SU-DHL-6 (cell line): ENCODE measurements around the gene CEBPG.

Experiments
- H2AFZ ChIP-seq: fragments of 200-600 bp; sonication (generic); 2 replicates; pipeline ENCODE4 v1.6.1; 2014; ENCODE audit warnings: low read depth, mild to moderate bottlenecking, moderate library complexity, mixed read lengths, antibody characterized with exemption, low read length; ENCODE audit not compliant: severe bottlenecking
- H3F3A ChIP-seq: fragments of 200-600 bp; shearing (Covaris generic); 2 replicates; pipeline ENCODE4 v1.6.0; 2016; ENCODE audit warnings: antibody characterized with exemption, mild to moderate bottlenecking; ENCODE audit not compliant: insufficient read depth
- H3K27ac ChIP-seq: fragments of 200-600 bp; sonication (generic); 2 replicates; pipeline ENCODE4 v1.5.1; 2016; ENCODE audit warnings: low read depth, mild to moderate bottlenecking, low read length, moderate library complexity, mixed read lengths
- H3K27me3 ChIP-seq: fragments of 200-600 bp; sonication (generic), shearing (Covaris generic); 2 replicates; pipeline ENCODE4 v1.6.0; 2014; ENCODE audit warnings: mild to moderate bottlenecking, low read length
- H3K36me3 ChIP-seq: fragments of 200-600 bp; sonication (generic); 2 replicates; pipeline ENCODE4 v1.6.1; 2014; ENCODE audit warnings: mild to moderate bottlenecking, low read length, mixed read lengths
- H3K4me2 ChIP-seq: fragments of 300-600, 200-600 bp; shearing (Covaris generic), sonication (generic); 2 replicates; pipeline ENCODE4 v1.6.0; 2014; ENCODE audit warnings: low read length, low read depth, mild to moderate bottlenecking; ENCODE audit not compliant: poor library complexity, severe bottlenecking
- H3K4me3 ChIP-seq: fragments of 200-600 bp; sonication (generic); 2 replicates; pipeline ENCODE4 v1.5.1; 2014; ENCODE audit warnings: antibody characterized with exemption, low read length, mild to moderate bottlenecking, mixed read lengths; ENCODE audit not compliant: insufficient read depth, poor library complexity, severe bottlenecking
- H3K79me2 ChIP-seq: fragments of 200-600 bp; sonication (generic); 2 replicates; pipeline ENCODE4 v1.6.1; 2014; ENCODE audit warnings: mild to moderate bottlenecking, low read length, moderate library complexity; ENCODE audit not compliant: insufficient read depth
- H3K9ac ChIP-seq: fragments of 200-600 bp; sonication (generic); 2 replicates; pipeline ENCODE4 v1.7.0; 2014; ENCODE audit warnings: mild to moderate bottlenecking, low read length
- H3K9me2 ChIP-seq: fragments of 200-600 bp; sonication (generic); replicated peaks from 2 replicates; pipeline ENCODE4 v1.6.1; 2014; ENCODE audit warnings: low read length; ENCODE audit not compliant: insufficient read depth
- H3K9me3 ChIP-seq: fragments of 200-600 bp; sonication (generic); 2 replicates; pipeline ENCODE4 v1.6.1; 2014; ENCODE audit warnings: low read length, mixed read lengths; ENCODE audit not compliant: insufficient read depth
- H4K20me1 ChIP-seq: fragments of 200-600 bp; sonication (generic); 2 replicates; pipeline ENCODE4 v1.6.1; 2014; ENCODE audit warnings: low read depth, mild to moderate bottlenecking, antibody characterized with exemption, low read length, moderate library complexity, mixed read lengths
- EZH2phosphoT487 ChIP-seq: fragments of 200-600 bp; sonication (generic), shearing (Covaris generic); conservative IDR thresholded peaks from 2 replicates; pipeline ENCODE4 v1.6.1; 2018; ENCODE audit warnings: mild to moderate bottlenecking, antibody characterized with exemption, low read length, moderate library complexity, mixed read lengths
- TF ChIP-seq, protein P1 (sequence below): fragments of 200-600 bp; sonication (generic); IDR thresholded peaks from one replicate; pipeline ENCODE4 v1.5.1; 2017; ENCODE audit warnings: antibody characterized with exemption, mild to moderate bottlenecking, low read length, moderate library complexity; ENCODE audit not compliant: insufficient read depth, poor library complexity, severe bottlenecking

The CEBPG gene

DNA sequence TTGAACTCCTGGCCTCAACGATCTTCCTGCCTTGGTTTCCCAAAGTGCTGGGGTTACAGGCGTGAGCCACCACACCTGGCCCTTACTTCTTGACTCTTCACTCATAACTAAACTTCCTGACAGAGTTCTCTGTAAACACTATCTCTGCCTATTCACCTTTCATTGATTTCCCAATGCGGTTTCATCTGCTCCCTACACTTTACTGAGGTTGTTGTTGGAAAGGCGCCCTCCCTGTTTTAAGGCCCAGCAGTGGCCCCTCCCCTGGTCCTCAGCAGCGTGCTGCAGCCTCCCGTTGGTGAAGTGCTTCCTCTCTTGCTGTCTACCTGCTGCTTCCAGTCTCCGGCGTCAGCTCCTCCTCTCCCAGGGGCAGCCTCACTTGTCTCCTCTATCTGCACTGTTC, 44.4 kb upstream of the CEBPG start:
- H3K27me3 ChIP-seq: no peaks in the 10 kb centered on the region
- TF ChIP-seq EZH2phosphoT487: no peak
- TF ChIP-seq, protein P1, sequence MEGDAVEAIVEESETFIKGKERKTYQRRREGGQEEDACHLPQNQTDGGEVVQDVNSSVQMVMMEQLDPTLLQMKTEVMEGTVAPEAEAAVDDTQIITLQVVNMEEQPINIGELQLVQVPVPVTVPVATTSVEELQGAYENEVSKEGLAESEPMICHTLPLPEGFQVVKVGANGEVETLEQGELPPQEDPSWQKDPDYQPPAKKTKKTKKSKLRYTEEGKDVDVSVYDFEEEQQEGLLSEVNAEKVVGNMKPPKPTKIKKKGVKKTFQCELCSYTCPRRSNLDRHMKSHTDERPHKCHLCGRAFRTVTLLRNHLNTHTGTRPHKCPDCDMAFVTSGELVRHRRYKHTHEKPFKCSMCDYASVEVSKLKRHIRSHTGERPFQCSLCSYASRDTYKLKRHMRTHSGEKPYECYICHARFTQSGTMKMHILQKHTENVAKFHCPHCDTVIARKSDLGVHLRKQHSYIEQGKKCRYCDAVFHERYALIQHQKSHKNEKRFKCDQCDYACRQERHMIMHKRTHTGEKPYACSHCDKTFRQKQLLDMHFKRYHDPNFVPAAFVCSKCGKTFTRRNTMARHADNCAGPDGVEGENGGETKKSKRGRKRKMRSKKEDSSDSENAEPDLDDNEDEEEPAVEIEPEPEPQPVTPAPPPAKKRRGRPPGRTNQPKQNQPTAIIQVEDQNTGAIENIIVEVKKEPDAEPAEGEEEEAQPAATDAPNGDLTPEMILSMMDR: no peak
- no peaks in the 10 kb centered on the region for H3K9me3 ChIP-seq
- H3K36me3 ChIP-seq: no peaks in the 10 kb centered on the region
- H2AFZ ChIP-seq: no peak overlapping the region
- no peak overlapping the region for H3K27ac ChIP-seq
- H3K9ac ChIP-seq: no peak overlapping the region
- no peaks in the 10 kb centered on the region for H3K9me2 ChIP-seq
- no peak overlapping the region for H3K4me3 ChIP-seq
- H3K79me2 ChIP-seq: no peaks in the 10 kb centered on the region
- H3K4me2 ChIP-seq: no peak overlapping the region
- H3F3A ChIP-seq: no peaks in the 10 kb centered on the region
- H4K20me1 ChIP-seq: no peaks in the 10 kb centered on the region

DNA sequence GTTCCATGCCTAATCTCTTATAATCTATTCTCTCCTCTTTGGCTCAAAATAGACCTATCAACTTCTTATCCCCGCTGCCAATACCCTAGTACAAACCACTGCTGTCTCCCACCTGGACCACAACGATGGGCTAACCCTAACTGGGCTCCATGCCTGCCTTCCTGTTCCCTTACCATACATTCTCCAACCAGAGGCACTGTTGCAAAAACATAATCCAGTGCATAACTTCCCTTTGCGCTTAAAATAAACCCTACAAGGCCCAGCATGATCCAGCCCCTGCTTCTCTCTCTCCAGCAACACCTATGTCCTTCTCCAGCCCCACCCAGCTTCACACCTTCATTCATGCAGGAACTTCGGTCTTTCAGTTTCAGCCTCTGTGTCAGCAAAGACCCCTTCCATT, 43.8 kb upstream of the CEBPG start:
- H3K36me3 ChIP-seq: no peaks in the 10 kb centered on the region
- no peaks in the 10 kb centered on the region for H4K20me1 ChIP-seq
- H3K79me2 ChIP-seq: no peaks in the 10 kb centered on the region
- TF ChIP-seq, protein P1: no peak
- no peak for TF ChIP-seq EZH2phosphoT487
- no peaks in the 10 kb centered on the region for H3K9me3 ChIP-seq
- no peak overlapping the region for H3K4me2 ChIP-seq
- H3F3A ChIP-seq: no peaks in the 10 kb centered on the region
- no peaks in the 10 kb centered on the region for H3K9me2 ChIP-seq
- H3K27me3 ChIP-seq: no peaks in the 10 kb centered on the region
- H3K9ac ChIP-seq: no peak overlapping the region
- no peak overlapping the region for H2AFZ ChIP-seq
- H3K27ac ChIP-seq: no peak overlapping the region
- no peak overlapping the region for H3K4me3 ChIP-seq

DNA sequence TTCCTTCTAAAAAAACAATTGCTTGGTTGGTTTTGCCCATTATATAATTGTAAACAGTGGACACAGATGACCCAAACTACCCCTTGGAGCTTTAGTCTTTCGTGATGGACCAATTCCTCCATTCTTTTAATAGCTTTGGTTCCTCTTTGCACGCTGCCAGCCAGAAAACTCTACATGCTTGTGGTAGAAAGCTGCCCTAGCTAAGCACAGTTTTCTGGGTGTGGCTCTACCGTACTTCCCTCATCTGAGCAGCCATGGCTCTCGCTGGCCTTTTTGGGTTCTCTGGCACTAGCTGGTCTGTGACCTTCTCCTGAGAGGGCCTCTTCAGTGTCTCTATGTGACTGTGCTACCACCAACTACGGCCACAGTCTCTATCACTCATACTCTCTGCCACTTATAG, 41.3 kb upstream of the CEBPG start:
- Histone ChIP-seq H3K36me3 (no peaks in the 10 kb centered on the region), H3F3A (no peaks in the 10 kb centered on the region), H4K20me1 (no peaks in the 10 kb centered on the region), H3K4me2 (no peak overlapping the region), H3K27ac (no peak overlapping the region), H3K27me3 (no peaks in the 10 kb centered on the region), H3K9me3 (no peaks in the 10 kb centered on the region), H3K4me3 (no peak overlapping the region), H3K9ac (no peak overlapping the region), H3K9me2 (no peaks in the 10 kb centered on the region), H2AFZ (no peak overlapping the region), H3K79me2 (no peaks in the 10 kb centered on the region)
- TF ChIP-seq, protein P1: no peak
- TF ChIP-seq EZH2phosphoT487: no peak

DNA sequence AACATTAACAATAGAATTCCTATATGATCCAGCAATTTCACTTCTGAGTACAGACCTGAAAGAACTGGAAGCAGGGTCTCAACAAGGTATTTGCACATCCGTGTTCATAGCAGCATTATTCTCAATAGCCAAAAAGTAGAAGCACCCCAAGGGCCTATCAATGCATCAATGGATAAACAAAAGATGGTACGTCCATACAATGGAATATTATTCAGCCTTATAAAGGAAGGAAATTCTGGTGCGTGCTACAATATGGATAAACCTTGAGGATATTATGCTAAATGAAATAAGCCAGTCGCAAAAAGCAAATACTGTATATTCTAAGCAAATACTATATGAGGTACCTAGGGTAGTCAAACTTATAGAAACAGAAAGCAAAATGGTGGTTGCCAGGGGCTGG, 40.4 kb upstream of the CEBPG start:
- H3K4me3 ChIP-seq: no peak overlapping the region
- no peak overlapping the region for H3K27ac ChIP-seq
- H3K79me2 ChIP-seq: no peaks in the 10 kb centered on the region
- no peaks in the 10 kb centered on the region for H3K9me3 ChIP-seq
- no peak for TF ChIP-seq EZH2phosphoT487
- TF ChIP-seq, protein P1: no peak
- no peak overlapping the region for H3K9ac ChIP-seq
- H3F3A ChIP-seq: no peaks in the 10 kb centered on the region
- H3K4me2 ChIP-seq: no peak overlapping the region
- H2AFZ ChIP-seq: no peak overlapping the region
- H3K36me3 ChIP-seq: no peaks in the 10 kb centered on the region
- no peaks in the 10 kb centered on the region for H3K27me3 ChIP-seq
- H4K20me1 ChIP-seq: no peaks in the 10 kb centered on the region
- H3K9me2 ChIP-seq: no peaks in the 10 kb centered on the region
